IMR-90 (cell line): ENCODE results near the gene SRGN.

Source experiments
- CEBPB ChIP-seq: IDR thresholded peaks from 2 replicates; pipeline ENCODE4 v1.6.1; 2012; ENCODE audit warnings: low read depth, low read length, improper control_type of control experiment
- CHD1 ChIP-seq: IDR thresholded peaks from 2 replicates; pipeline ENCODE4 v1.6.1; 2012; ENCODE audit warnings: low read depth, low read length, improper control_type of control experiment
- CTCF ChIP-seq: conservative IDR thresholded peaks from 2 replicates; pipeline ENCODE4 v1.5.1; 2012; ENCODE audit warnings: mild to moderate bottlenecking, low read depth, low read length, improper control_type of control experiment
- ELK1 ChIP-seq: fragments of 150-350 bp; IDR thresholded peaks from 2 replicates; pipeline ENCODE4 v1.6.1; 2016; ENCODE audit warnings: low read depth, mild to moderate bottlenecking, low read length, moderate library complexity, borderline replicate concordance
- POLR2A ChIP-seq: IDR thresholded peaks from 2 replicates; pipeline ENCODE4 v1.6.1; 2012; ENCODE audit warnings: mild to moderate bottlenecking, low read depth, low read length
- RAD21 ChIP-seq: IDR thresholded peaks from 2 replicates; pipeline ENCODE4 v1.6.1; 2012; ENCODE audit warnings: low read length, improper control_type of control experiment
- RCOR1 ChIP-seq: IDR thresholded peaks from 2 replicates; pipeline ENCODE4 v1.6.1; 2012; ENCODE audit warnings: mild to moderate bottlenecking, low read length, improper control_type of control experiment; ENCODE audit not compliant: insufficient replicate concordance
- USF2 ChIP-seq: fragments of 150-350 bp; IDR thresholded peaks from 2 replicates; pipeline ENCODE4 v1.6.1; 2017; ENCODE audit warnings: mild to moderate bottlenecking, antibody characterized with exemption, low read length, low read depth

GRCh38 chr10:69145864-69146263, 58.0 kb downstream of the SRGN start:
- no peak for TF ChIP-seq CTCF
- TF ChIP-seq POLR2A, result no peak
- TF ChIP-seq CEBPB, result no peak
- TF ChIP-seq RCOR1, result no peak
- no peak for TF ChIP-seq RAD21
- no peak for TF ChIP-seq ELK1
- no peak for TF ChIP-seq USF2
- TF ChIP-seq CHD1, result no peak
